NCI-H226 (cell line): Measurements from ENCODE around the gene SFPQ.
"Not testable (repeated sequence)": the region's sequence is repeated elsewhere in the genome, so short reads cannot be mapped to it uniquely, and the experiment has no call there.

ENCODE experiments used
- DNase-seq: peaks from one replicate; pipeline ENCODE4 v3.0.0-alpha.2; 2015

The SFPQ gene

DNA sequence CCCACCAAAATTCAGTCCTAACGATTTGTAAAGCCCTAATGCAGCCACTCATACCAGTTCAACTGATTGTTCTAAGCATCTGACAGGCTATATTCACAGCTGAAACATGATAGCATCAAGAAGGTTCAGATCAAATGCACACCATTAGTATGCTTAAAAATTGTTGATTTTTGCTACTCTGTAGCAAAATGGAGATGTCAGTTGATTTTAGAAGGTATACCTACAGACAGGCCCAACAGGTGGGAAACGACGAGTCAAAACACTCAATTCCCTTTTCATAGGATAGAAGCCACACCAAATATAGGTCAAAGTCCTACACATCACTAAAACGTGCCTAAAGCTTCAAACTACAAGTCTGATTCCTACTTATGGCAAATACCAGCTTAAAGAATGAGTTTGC is 6.7 kb downstream of the SFPQ start:
- no peak for DNase-seq

DNA sequence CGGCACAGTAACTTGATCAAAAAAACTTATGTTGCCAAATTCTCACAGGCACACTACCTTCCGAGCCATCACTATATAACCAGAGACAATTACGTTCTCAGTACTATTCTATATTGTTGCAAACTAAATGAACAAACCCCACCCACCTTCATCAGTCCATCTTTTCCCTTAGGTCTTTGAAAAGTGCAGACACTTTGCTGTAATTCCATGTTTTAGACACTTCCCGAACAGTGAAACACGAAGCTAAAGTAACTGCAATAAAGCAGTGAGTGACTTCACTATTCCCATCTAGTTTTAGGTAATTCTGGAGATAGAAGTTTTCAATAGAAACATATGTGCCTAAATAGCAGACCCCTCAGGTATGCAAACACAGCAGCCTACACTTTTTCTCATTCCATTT is 7.7 kb downstream of the SFPQ start:
- DNase-seq: no peak

- DNase-seq: no peak
These were observed 8.3 kb downstream of the SFPQ start for GRCh38 chr1:35184495-35185199.

DNA sequence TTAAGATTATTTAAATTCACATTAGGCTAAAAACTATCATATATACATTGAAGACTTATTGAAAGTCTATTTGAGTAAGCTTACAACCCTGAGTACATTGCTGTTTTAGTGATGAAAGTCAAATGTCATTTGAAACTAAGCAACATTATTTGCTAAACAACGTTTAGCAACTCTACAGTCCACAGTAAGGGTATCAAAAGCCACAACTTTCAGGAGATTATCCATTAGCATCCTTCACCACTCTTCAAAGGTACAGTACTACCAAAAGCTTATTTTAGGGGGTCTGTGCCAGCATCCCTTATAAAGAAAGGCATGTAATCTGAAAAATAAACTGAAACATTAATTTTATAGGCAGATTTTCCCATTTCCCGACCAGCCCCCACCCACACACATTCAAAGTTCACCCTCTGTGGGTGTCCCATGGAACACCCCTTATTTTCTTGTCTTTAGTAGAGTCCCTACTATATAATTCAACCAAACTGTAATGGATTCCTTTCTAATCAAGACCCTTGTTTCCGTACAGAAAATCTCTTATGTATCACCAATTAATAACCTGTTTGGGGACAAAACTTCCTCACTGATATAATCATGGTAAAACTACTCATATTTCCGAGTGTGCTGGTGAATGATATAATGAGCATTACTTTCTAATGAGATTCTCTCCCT is 11.0 kb downstream of the SFPQ start:
- DNase-seq: no peak

GRCh38 chr1:35180776-35181374 is 12.1 kb downstream of the SFPQ start:
- DNase-seq: no peak

DNA sequence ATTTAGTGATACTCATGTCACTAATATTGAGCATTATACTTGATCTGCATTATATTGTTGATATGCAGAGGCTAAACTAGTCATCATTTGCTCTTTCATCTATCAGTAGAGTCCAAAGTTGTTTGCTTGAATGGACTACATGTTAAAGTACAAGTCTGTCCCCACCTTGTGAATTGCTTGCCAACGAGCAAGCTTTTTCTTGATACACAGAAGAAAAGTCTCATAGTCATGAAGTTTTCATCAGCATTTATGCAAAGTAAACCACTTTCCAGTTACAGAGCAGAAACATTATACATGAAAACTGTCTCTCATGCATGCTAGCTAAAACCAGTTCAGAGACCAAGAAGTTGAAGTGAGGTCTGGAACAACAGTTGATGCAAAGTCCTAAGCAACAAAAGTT is 13.0 kb downstream of the SFPQ start:
- DNase-seq: no peak

DNA sequence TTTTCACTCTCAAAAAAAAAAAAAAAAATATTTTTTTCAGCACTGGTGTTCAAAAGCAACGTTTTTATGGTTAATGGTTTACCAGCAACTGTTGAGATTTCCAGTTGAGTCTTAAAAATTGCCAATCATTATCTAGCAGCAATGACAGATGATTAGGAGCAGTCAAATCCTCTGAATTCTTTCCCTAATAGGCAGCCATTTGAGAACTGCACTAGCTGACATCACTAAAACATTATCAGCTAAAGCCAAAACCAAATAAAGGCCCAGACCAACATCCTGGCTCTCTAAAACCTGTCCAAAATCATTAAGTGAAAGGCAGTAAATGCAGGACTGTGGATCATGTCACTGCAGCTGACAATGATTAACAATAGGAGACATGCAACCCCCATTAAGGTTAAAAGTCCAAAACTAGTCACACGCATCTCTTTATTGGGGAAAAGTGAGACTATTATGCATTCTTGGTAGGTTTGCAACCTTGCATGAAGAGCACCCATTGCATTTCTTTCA is 14.0 kb downstream of the SFPQ start:
- no peak for DNase-seq

DNA sequence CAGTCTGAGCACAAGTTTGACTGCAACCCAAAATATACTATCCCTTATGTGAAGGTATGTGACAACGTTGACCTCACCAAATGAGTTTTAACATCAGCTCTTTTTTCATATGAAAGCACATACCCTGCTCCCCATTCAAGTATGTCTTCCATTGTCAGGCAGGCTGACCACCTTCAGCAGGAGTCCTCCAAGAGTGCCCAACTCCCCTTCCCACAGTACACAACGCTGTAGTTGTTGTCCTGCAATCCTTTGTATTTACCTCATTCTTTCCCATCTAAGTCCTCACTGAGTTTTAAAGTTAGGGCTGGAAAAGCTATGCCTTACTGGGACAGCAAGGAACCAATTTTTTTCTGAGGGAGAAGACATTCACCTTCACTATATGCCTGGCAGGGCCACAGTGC is 14.7 kb downstream of the SFPQ start:
- no peak for DNase-seq

DNA sequence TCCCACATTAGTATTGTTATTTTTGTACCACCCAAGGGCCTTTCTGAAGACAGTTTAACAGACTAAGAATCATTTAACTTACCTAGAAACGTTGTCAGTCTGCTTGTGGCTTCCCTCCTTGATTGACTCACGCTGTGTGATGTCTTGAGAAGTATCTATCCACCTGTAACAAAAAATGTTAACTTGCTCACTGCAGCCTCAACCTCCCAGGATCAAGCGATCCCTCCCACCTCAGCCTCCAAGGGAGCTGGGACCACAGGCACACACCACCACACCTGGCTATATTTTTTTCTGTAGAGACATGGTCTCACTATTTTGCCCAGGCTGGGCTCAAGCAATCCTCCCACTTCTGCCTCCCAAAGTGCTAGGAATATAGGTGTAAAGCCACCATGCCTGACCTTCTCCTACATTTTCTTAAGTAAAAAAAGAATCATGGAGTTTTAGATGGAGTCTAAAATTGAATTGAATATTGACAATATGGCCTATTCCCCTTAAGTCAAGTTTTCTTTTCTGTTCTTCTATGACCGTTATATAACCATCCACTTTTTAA is 15.6 kb downstream of the SFPQ start:
- DNase-seq: no peak

DNA sequence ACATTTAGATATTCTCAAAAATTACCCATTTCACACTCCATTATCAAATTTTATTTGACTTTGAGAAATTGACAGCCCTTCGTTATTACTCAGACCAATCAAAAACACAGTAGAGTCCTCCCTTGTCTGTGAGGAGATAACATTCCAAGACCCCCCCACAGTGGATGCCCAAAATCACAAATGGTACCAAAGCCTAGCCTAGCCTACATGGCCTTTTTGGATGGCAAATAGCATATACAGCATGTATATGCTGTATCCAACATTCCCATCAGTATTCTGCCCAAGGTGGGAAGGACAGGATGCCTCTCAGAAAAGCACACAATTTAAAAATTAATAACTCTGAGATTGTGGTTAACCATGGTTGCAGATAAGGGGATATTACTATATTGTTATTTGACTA is 17.3 kb downstream of the SFPQ start:
- no peak for DNase-seq

DNA sequence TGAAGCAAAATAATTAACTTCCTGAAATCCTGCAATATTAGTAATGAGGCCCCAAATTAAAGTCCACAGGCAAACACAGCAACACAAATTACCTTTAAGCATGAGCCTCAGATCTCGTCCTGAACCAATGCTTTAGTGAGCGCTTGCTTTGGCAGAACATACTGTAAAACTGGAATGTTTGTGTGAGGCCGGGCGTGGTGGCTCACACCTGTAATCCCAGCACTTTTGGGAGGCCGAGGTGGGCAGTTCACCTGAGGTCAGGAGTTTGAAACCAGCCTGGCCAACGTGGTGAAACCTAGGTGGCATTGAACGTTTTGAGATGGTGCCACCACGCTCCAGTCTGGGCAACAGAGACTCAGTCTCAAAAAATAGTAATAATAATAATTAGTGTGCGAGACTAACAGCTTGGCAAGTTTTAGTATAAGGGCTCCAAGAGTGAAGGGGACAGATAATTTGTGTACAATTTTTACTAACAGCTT is 17.8 kb downstream of the SFPQ start:
- no peak for DNase-seq

GRCh38 chr1:35173909-35174540 is 18.9 kb downstream of the SFPQ start:
- DNase-seq: no peak

- DNase-seq: no peak
These were observed 19.5 kb downstream of the SFPQ start for GRCh38 chr1:35173491-35173890.

GRCh38 chr1:35172022-35172421 is 20.9 kb downstream of the SFPQ start:
- DNase-seq: no peak

- no peak for DNase-seq
These were observed 21.4 kb downstream of the SFPQ start for GRCh38 chr1:35171579-35171978.

- DNase-seq: no peak
These were observed 28.1 kb downstream of the SFPQ start for GRCh38 chr1:35164893-35165292.

GRCh38 chr1:35151220-35151619 is 41.7 kb downstream of the SFPQ start:
- DNase-seq: no peak

GRCh38 chr1:35145892-35146549 is 46.9 kb downstream of the SFPQ start:
- DNase-seq: not testable (repeated sequence)

GRCh38 chr1:35143737-35144508 is 49.0 kb downstream of the SFPQ start:
- DNase-seq: no peak

GRCh38 chr1:35142728-35143127 is 50.2 kb downstream of the SFPQ start:
- DNase-seq: not testable (repeated sequence)

GRCh38 chr1:35142294-35142693 is 50.7 kb downstream of the SFPQ start:
- DNase-seq: not testable (repeated sequence)

DNA sequence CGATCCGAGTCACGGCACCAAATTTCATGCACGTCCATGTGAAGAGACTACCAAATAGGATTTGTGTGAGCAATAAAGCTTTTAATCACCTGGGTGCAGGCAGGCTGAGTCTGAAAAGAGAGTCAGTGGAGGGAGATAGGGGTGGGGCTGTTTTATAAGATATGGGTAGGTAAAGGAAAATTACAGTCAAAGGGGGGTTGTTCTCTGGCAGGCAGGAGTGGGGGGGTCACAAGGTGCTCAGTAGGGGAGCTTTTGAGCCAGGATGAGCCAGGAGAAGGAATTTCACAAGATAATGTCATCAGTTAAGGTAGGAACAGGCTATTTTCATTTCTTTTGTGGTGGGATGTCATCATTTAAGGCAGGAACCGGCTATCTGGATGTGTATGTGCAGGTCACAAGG is 55.4 kb downstream of the SFPQ start:
- not testable (repeated sequence) for DNase-seq
